GM21723 (cell line): ENCODE data around the gene CLEC4M.
"Not testable (repeated sequence)": the region's sequence is repeated elsewhere in the genome, so short reads cannot be mapped to it uniquely, and the experiment has no call there.

Experiments used
- ATAC-seq: cut with Tn5 transposase; IDR thresholded peaks from one replicate; pipeline ENCODE4 v1.9.1; 2021; ENCODE audit warnings: mild to moderate bottlenecking, moderate library complexity; ENCODE audit not compliant: unreplicated experiment

Gene CLEC4M

GRCh38 chr19:7772752-7773291 lies 9.8 kb downstream of the CLEC4M start:
- no peak for ATAC-seq

GRCh38 chr19:7773841-7774240 lies 10.8 kb downstream of the CLEC4M start:
- ATAC-seq: no peak

- no peak for ATAC-seq
These were observed 12.7 kb downstream of the CLEC4M start for GRCh38 chr19:7775761-7776160.

GRCh38 chr19:7778081-7778480 lies 15.0 kb downstream of the CLEC4M start:
- no peak for ATAC-seq

GRCh38 chr19:7779631-7780486 lies 16.8 kb downstream of the CLEC4M start:
- ATAC-seq: no peak

- no peak for ATAC-seq
These were observed 18.1 kb downstream of the CLEC4M start for GRCh38 chr19:7781157-7781556.

GRCh38 chr19:7783991-7784423 lies 21.0 kb downstream of the CLEC4M start:
- no peak for ATAC-seq

- no peak for ATAC-seq
These were observed 21.8 kb downstream of the CLEC4M start for GRCh38 chr19:7784856-7785255.

- no peak for ATAC-seq
These were observed 24.1 kb downstream of the CLEC4M start for GRCh38 chr19:7787141-7787540.

- no peak for ATAC-seq
These were observed 24.6 kb downstream of the CLEC4M start for GRCh38 chr19:7787602-7788177.

GRCh38 chr19:7788178-7788932 lies 25.3 kb downstream of the CLEC4M start:
- no peak for ATAC-seq

GRCh38 chr19:7788933-7789323 lies 25.9 kb downstream of the CLEC4M start:
- no peak for ATAC-seq

GRCh38 chr19:7789447-7789846 lies 26.4 kb downstream of the CLEC4M start:
- ATAC-seq: no peak

GRCh38 chr19:7790416-7790815 lies 27.4 kb downstream of the CLEC4M start:
- ATAC-seq: no peak

- ATAC-seq: no peak
These were observed 29.2 kb downstream of the CLEC4M start for GRCh38 chr19:7792281-7792680.

GRCh38 chr19:7792701-7793100 lies 29.7 kb downstream of the CLEC4M start:
- not testable (repeated sequence) for ATAC-seq

GRCh38 chr19:7793493-7793892 lies 30.4 kb downstream of the CLEC4M start:
- no peak for ATAC-seq

GRCh38 chr19:7795555-7796161 lies 32.6 kb downstream of the CLEC4M start:
- no peak for ATAC-seq

- no peak for ATAC-seq
These were observed 36.8 kb downstream of the CLEC4M start for GRCh38 chr19:7799640-7800355.

GRCh38 chr19:7801020-7801570 lies 38.1 kb downstream of the CLEC4M start:
- ATAC-seq: no peak
